ENCODE measurements around the gene RBM33. TPM values are rescaled to one million over a fixed set of nuclear protein-coding genes. Genes with fewer than 3 reads are reported as not detected.

RBM33 gene
- total and polyA plus RNA-seq, 2 experiments from 2014 or later = 51.1 to 53.5 TPM

GRCh38 chr7:155752756-155753445 lies 108.4 kb downstream of the RBM33 start:
- H3K36me3 ChIP-seq = no peaks in the 10 kb centered on the region
- no peaks in the 10 kb centered on the region for H3K27me3 ChIP-seq
- DNase-seq (ENCODE audit: low read depth in 1 of 2, low spot score in 1 of 2) = no peak
- H3K27ac ChIP-seq = no peak overlapping the region
- H3K4me3 ChIP-seq = no peak overlapping the region
- peaks cover 11% of the 10 kb centered on the region for H3K4me1 ChIP-seq (ENCODE audit: low read depth)
- H3K9me3 ChIP-seq (ENCODE audit: low read depth) = no peaks in the 10 kb centered on the region
- no peak for TF ChIP-seq CTCF (IDR thresholded peaks at IDR 0.05; ENCODE audit: low read depth, low read length)

- Histone ChIP-seq H3K27me3 (no peaks in the 10 kb centered on the region), H3K9me3 (ENCODE audit: low read depth) (no peaks in the 10 kb centered on the region), H3K36me3 (no peaks in the 10 kb centered on the region), H3K27ac (no peak overlapping the region), H3K4me3 (no peak overlapping the region), H3K4me1 (ENCODE audit: low read depth) (peaks cover 11% of the 10 kb centered on the region)
- DNase-seq (ENCODE audit: low read depth in 1 of 2, low spot score in 1 of 2) = no peak
- no peak for TF ChIP-seq CTCF (IDR thresholded peaks at IDR 0.05; ENCODE audit: low read depth, low read length)
These were observed 109.0 kb downstream of the RBM33 start for GRCh38 chr7:155753446-155753965.

GRCh38 chr7:155754165-155754564 lies 109.7 kb downstream of the RBM33 start:
- Histone ChIP-seq H3K4me1 (ENCODE audit: low read depth) (peaks cover 11% of the 10 kb centered on the region), H3K27ac (no peak overlapping the region), H3K27me3 (no peaks in the 10 kb centered on the region), H3K4me3 (no peak overlapping the region), H3K36me3 (no peaks in the 10 kb centered on the region), H3K9me3 (ENCODE audit: low read depth) (no peaks in the 10 kb centered on the region)
- no peak for TF ChIP-seq CTCF (IDR thresholded peaks at IDR 0.05; ENCODE audit: low read depth, low read length)
- no peak for DNase-seq (ENCODE audit: low read depth in 1 of 2, low spot score in 1 of 2)

- H3K4me1 ChIP-seq (ENCODE audit: low read depth) = peaks cover 11% of the 10 kb centered on the region
- H3K4me3 ChIP-seq = no peak overlapping the region
- H3K27ac ChIP-seq = no peak overlapping the region
- DNase-seq (ENCODE audit: low read depth in 1 of 2, low spot score in 1 of 2) = no peak
- no peaks in the 10 kb centered on the region for H3K27me3 ChIP-seq
- TF ChIP-seq CTCF (IDR thresholded peaks at IDR 0.05; ENCODE audit: low read depth, low read length) = no peak
- no peaks in the 10 kb centered on the region for H3K9me3 ChIP-seq (ENCODE audit: low read depth)
- no peaks in the 10 kb centered on the region for H3K36me3 ChIP-seq
These were observed 110.6 kb downstream of the RBM33 start for GRCh38 chr7:155755026-155755425.

GRCh38 chr7:155756322-155756721 lies 111.9 kb downstream of the RBM33 start:
- TF ChIP-seq CTCF (IDR thresholded peaks at IDR 0.05; ENCODE audit: low read depth, low read length) = no peak
- H3K27me3 ChIP-seq = no peaks in the 10 kb centered on the region
- no peaks in the 10 kb centered on the region for H3K9me3 ChIP-seq (ENCODE audit: low read depth)
- H3K4me1 ChIP-seq (ENCODE audit: low read depth) = peaks cover 11% of the 10 kb centered on the region
- no peak overlapping the region for H3K27ac ChIP-seq
- no peak overlapping the region for H3K4me3 ChIP-seq
- no peak for DNase-seq (ENCODE audit: low read depth in 1 of 2, low spot score in 1 of 2)
- no peaks in the 10 kb centered on the region for H3K36me3 ChIP-seq
